MM.1S (cell line): ENCODE measurements around the gene NAA35.

Experiments used
- EZH2 ChIP-seq: fragments of 300-600 bp; sonication (generic); optimal IDR thresholded peaks from 2 replicates; pipeline ENCODE3; 2017; ENCODE audit warnings: low read depth, mild to moderate bottlenecking, antibody characterized with exemption, low read length, mixed read lengths
- TF ChIP-seq, protein P1 (sequence below): fragments of 300-600 bp; sonication (generic); IDR thresholded peaks from 2 replicates; pipeline ENCODE4 v1.5.1; 2016; ENCODE audit warnings: antibody characterized with exemption, low read length, mixed read lengths

DNA sequence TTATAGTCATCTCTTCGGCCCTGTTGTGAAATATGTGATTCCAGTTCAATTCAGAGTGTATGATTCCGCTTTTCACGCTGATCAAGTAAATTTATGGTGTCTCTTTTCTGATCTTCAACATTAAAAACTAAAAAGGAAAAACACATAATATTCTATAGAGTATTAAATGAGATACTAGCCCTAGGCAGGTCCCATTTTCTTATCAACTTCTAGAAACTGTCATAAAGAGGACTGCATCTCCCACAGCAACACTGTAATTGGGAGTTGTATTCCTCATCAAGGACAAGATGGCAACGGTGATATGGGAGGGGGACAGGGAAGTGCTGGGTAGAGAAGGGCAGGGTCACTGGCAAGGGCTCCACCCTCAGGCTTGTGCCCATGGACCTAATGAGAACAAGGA is 86.8 kb downstream of the NAA35 start:
- TF ChIP-seq, protein P1, sequence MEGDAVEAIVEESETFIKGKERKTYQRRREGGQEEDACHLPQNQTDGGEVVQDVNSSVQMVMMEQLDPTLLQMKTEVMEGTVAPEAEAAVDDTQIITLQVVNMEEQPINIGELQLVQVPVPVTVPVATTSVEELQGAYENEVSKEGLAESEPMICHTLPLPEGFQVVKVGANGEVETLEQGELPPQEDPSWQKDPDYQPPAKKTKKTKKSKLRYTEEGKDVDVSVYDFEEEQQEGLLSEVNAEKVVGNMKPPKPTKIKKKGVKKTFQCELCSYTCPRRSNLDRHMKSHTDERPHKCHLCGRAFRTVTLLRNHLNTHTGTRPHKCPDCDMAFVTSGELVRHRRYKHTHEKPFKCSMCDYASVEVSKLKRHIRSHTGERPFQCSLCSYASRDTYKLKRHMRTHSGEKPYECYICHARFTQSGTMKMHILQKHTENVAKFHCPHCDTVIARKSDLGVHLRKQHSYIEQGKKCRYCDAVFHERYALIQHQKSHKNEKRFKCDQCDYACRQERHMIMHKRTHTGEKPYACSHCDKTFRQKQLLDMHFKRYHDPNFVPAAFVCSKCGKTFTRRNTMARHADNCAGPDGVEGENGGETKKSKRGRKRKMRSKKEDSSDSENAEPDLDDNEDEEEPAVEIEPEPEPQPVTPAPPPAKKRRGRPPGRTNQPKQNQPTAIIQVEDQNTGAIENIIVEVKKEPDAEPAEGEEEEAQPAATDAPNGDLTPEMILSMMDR = no peak
- no peak for TF ChIP-seq EZH2
